Transverse colon (tissue), 4 donors: ENCODE results near the gene UTP20. TPM values are rescaled to one million over a fixed set of nuclear protein-coding genes. Genes with fewer than 3 reads are reported as not detected.

Experiments used
- DNase-seq: peaks from one replicate; pipeline ENCODE4 v3.0.0-alpha.2; 2019
- H3K27ac ChIP-seq, 4 donors: fragments of 200-600 bp; sonication (generic); 2 replicates each; pipeline ENCODE4 v1.5.1; 2016 to 2018; ENCODE audit warnings: inconsistent platforms in 4 of 4
- H3K27me3 ChIP-seq: fragments of 200-600 bp; sonication (generic); 2 replicates; pipeline ENCODE4 v1.5.1; 2017; ENCODE audit warnings: inconsistent platforms
- H3K36me3 ChIP-seq, 4 donors: fragments of 200-600 bp; sonication (generic); 2 replicates each; pipeline ENCODE4 v1.5.1; 2017 to 2019; ENCODE audit warnings: inconsistent platforms in 4 of 4
- H3K4me1 ChIP-seq, 4 donors: fragments of 200-600 bp; sonication (generic); 2 replicates each; pipeline ENCODE4 v1.5.1; 2017 to 2020; ENCODE audit warnings: inconsistent platforms in 4 of 4
- H3K4me3 ChIP-seq, 4 donors: fragments of 200-600 bp; sonication (generic); 1 replicate in 1 of 4; 2 replicates in 3 of 4; pipeline versions ENCODE4 v1.5.1 to v1.6.1; 2017 to 2019; ENCODE audit warnings: inconsistent platforms in 4 of 4
- H3K9me3 ChIP-seq, 2 donors: fragments of 200-600 bp; sonication (generic); 2 replicates each; pipeline ENCODE4 v1.5.1; 2017 to 2019; ENCODE audit warnings: inconsistent platforms in 2 of 2
- CTCF ChIP-seq, 5 experiments: fragments of 200-600 bp in 3 of 5; fragments of 450-650 bp in 2 of 5; sonication (generic) in 3 of 5; IDR thresholded peaks; 1 replicate in 2 of 5; 2 replicates in 3 of 5; pipeline ENCODE4 v1.5.1; 2016 to 2017; ENCODE audit warnings: antibody characterized with exemption in 5 of 5, inconsistent platforms in 3 of 5, mild to moderate bottlenecking in 2 of 5, moderate library complexity in 1 of 5
- EP300 ChIP-seq: sonication (generic); formaldehyde crosslinking; IDR thresholded peaks from one replicate; pipeline ENCODE4 v1.6.1; 2017; ENCODE audit warnings: antibody characterized with exemption, low read depth
- POLR2A ChIP-seq: fragments of 450-650 bp; IDR thresholded peaks from one replicate; pipeline ENCODE4 v1.6.1; 2016; ENCODE audit warnings: antibody characterized with exemption, mild to moderate bottlenecking, moderate library complexity
- POLR2AphosphoS5 ChIP-seq, 3 donors: sonication (generic); formaldehyde crosslinking; IDR thresholded peaks; one replicate each; pipeline ENCODE4 v1.6.1; 2016; ENCODE audit warnings: antibody characterized with exemption in 3 of 3
- WGBS, 2 donors: methylation state at CpG; one replicate each; pipeline ENCODE4 v1.1.5; 2018; ENCODE audit warnings: low coverage in 1 of 2; 5-methylcytosine and 5-hydroxymethylcytosine counted together
- in situ Hi-C, 4 donors: fragments of 200-750 bp; cut with MboI; loops; one replicate each; pipeline versions ENCODE4 v1.15.0 to v1.15.1; 2017; ENCODE audit warnings: low sequenced_read_pairs in 3 of 4, low pct_ligation_motif_present in 1 of 4, low pct_unique_long_range_greater_than_20kb in 1 of 4
- intact Hi-C: fragments of 100-400 bp; cut with DNase I; formaldehyde crosslinking; loops from one replicate; pipeline ENCODE4 v1.15.1; 2023; ENCODE audit warnings: low total_unique reads
- total RNA-seq, 4 donors: library from RNA; depleted of rRNA; stranded (reverse); fragments of >200 nt; gene quantifications; one replicate each; pipeline ENCODE4 v1.1.0, GENCODE V29; 2016

The UTP20 gene
- total RNA-seq, 4 donors from 2014 or later: 5.2 to 11.0 (median 6.5) TPM

- WGBS, 2 donors: 85 to 98% methylated on average over 6 to 8 of the region's 8 CpGs
- no peaks in the 10 kb centered on the region for H3K4me1 ChIP-seq
- intact Hi-C loops: loop anchor here (10.0 kb wide), 1 partner anchor 47 kb away; no protein-coding TSS in a partner anchor
- TF ChIP-seq CTCF (IDR thresholded peaks at IDR 0.05): no peak
- TF ChIP-seq POLR2A: no peak
- TF ChIP-seq POLR2AphosphoS5 (IDR thresholded peaks at IDR 0.05): no peak
- no peak for TF ChIP-seq EP300
- H3K27ac ChIP-seq: no peak overlapping the region
- peaks cover 0 to 43% (median 11%) of the 10 kb centered on the region in 4 donors for H3K36me3 ChIP-seq
- in situ Hi-C loops: no loop called here
- no peak overlapping the region for H3K4me3 ChIP-seq
- no peak for DNase-seq
- no peaks in the 10 kb centered on the region for H3K27me3 ChIP-seq
- H3K9me3 ChIP-seq: no peaks in the 10 kb centered on the region
Observed at GRCh38 chr12:101361455-101361854, 81.5 kb downstream of the UTP20 start.

- no peaks in the 10 kb centered on the region for H3K4me1 ChIP-seq
- no peak for TF ChIP-seq POLR2AphosphoS5 (IDR thresholded peaks at IDR 0.05)
- TF ChIP-seq POLR2A: no peak
- no peak for TF ChIP-seq CTCF (IDR thresholded peaks at IDR 0.05)
- no peak for TF ChIP-seq EP300
- DNase-seq: no peak
- intact Hi-C loops (loop anchor here (10.0 kb wide), 1 partner anchor 53 kb away; no protein-coding TSS in a partner anchor), in situ Hi-C loops (no loop called here)
- H3K27ac ChIP-seq: no peak overlapping the region
- no peaks in the 10 kb centered on the region for H3K27me3 ChIP-seq
- 75 to 90% methylated on average over 2 to 6 of the region's 6 CpGs for WGBS, 2 donors
- H3K36me3 ChIP-seq: peaks cover 0 to 38% (median 9%) of the 10 kb centered on the region in 4 donors
- no peak overlapping the region for H3K4me3 ChIP-seq
- H3K9me3 ChIP-seq: no peaks in the 10 kb centered on the region
Observed at GRCh38 chr12:101368016-101368415, 88.1 kb downstream of the UTP20 start.

GRCh38 chr12:101372431-101372830, 92.5 kb downstream of the UTP20 start:
- H3K36me3 ChIP-seq: peaks cover 0 to 32% (median 5%) of the 10 kb centered on the region in 4 donors

GRCh38 chr12:101375573-101375972, 95.7 kb downstream of the UTP20 start:
- Histone ChIP-seq H3K4me1 (no peaks in the 10 kb centered on the region), H3K4me3 (no peak overlapping the region), H3K27ac (no peak overlapping the region), H3K36me3 (peaks cover 0 to 25% (median 2%) of the 10 kb centered on the region in 4 donors), H3K9me3 (no peaks in the 10 kb centered on the region), H3K27me3 (no peaks in the 10 kb centered on the region)
- TF ChIP-seq POLR2A (no peak), CTCF (IDR thresholded peaks at IDR 0.05) (no peak), POLR2AphosphoS5 (IDR thresholded peaks at IDR 0.05) (no peak), EP300 (no peak)
- DNase-seq: no peak
- WGBS, 2 donors: 69 to 81% methylated on average over 3 to 5 of the region's 5 CpGs
- in situ Hi-C loops (no loop called here), intact Hi-C loops (no loop called here)

More at GRCh38 chr12:101372431-101372830, 92.5 kb downstream of the UTP20 start:
- DNase-seq: no peak
- H3K4me1 ChIP-seq: no peaks in the 10 kb centered on the region
- TF ChIP-seq POLR2A (no peak), POLR2AphosphoS5 (IDR thresholded peaks at IDR 0.05) (no peak), EP300 (no peak), CTCF (IDR thresholded peaks at IDR 0.05) (no peak)
- no peaks in the 10 kb centered on the region for H3K9me3 ChIP-seq
- H3K27ac ChIP-seq: no peak overlapping the region
- intact Hi-C loops (no loop called here), in situ Hi-C loops (no loop called here)
- H3K27me3 ChIP-seq: no peaks in the 10 kb centered on the region
- no peak overlapping the region for H3K4me3 ChIP-seq
- WGBS, 2 donors: 92 to 100% methylated on average over 1 of the region's 1 CpG
